D721Med (cell line): ENCODE data around the gene FLNB.

ENCODE experiments used
- DNase-seq: peaks from one replicate; pipeline ENCODE4 v3.0.0; 2011; ENCODE audit warnings: low spot score; ENCODE audit not compliant: insufficient read length
- FAIRE-seq: peaks from 2 replicates; lab custom pipeline; 2011; peaks lifted over from hg19 to GRCh38; lab: Jason Lieb, UNC
- TF ChIP-seq, protein P1 (sequence below): IDR thresholded peaks from 2 replicates; pipeline ENCODE4 v1.5.1; 2012; ENCODE audit warnings: mild to moderate bottlenecking, control low read depth; ENCODE audit not compliant: insufficient read depth; ENCODE audit errors: missing control alignments

The FLNB gene

GRCh38 chr3:57972531-57973111 is 35.6 kb upstream of the FLNB start:
- FAIRE-seq (no peak), DNase-seq (no peak)
- TF ChIP-seq, protein P1, sequence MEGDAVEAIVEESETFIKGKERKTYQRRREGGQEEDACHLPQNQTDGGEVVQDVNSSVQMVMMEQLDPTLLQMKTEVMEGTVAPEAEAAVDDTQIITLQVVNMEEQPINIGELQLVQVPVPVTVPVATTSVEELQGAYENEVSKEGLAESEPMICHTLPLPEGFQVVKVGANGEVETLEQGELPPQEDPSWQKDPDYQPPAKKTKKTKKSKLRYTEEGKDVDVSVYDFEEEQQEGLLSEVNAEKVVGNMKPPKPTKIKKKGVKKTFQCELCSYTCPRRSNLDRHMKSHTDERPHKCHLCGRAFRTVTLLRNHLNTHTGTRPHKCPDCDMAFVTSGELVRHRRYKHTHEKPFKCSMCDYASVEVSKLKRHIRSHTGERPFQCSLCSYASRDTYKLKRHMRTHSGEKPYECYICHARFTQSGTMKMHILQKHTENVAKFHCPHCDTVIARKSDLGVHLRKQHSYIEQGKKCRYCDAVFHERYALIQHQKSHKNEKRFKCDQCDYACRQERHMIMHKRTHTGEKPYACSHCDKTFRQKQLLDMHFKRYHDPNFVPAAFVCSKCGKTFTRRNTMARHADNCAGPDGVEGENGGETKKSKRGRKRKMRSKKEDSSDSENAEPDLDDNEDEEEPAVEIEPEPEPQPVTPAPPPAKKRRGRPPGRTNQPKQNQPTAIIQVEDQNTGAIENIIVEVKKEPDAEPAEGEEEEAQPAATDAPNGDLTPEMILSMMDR = no peak

DNA sequence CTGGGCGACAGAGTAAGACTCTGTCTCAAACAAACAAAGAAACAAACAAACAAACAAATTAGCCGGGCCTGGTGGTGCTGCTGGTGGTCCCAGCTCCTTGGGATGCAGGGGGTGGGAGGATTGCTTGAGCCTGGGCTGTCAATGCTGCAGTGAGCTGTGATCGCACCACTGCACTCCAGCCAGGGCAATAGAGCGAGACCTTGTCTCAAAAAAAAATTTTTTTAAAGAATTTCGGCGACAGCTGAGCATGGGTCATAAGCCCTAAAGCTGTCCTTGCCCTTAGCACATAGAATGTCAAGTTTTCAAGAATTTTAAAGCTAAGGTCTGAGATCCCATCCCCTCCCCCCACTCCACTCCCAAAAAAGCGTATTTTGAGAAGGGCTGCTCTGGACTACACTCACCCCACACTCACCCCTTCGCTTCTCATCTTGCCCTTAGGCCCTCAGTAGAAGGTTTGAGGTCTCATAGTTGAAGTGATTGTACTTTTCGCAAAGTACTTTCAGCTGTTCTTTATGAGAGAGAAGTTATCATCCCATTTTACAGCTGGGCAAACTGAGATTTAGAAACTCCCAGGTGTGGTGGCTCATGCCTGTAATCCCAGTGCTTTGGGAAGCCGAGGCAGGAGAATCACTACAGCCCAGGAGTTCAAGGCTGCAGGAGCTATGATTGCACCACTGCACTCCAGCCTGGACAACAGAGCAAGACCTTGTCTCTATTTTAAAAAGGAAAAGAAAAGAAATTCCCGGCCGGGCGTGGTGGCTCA is 34.3 kb upstream of the FLNB start:
- TF ChIP-seq, protein P1 = no peak
- FAIRE-seq (no peak), DNase-seq (no peak)

DNA sequence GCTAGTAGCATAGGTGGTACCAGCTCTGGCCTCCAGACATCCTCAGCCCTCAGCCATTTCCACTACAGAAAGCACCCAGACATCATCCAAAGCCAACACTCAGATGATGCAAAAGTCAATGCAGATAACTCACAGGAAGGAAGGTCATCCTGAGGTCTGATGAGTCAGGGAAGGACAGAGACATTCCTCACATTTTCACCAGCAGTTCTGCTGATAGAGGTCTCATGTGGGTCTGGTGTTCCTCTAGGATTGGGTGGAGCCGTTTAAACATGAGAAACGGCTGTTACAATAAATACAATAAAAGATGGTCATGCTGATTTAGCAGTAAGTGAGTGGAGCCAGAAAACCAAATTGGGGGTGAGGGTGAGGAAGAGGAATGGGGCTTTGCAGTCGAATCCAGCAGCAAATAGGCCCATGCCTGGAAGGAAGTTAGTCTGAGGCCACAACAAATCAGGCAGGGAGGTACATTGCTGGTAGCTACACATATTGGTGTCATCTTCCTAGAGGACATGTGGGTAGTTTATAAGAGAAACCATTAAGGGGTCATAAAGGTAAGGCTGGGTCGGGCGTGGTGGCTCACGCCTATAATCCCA is 33.3 kb upstream of the FLNB start:
- TF ChIP-seq, protein P1 = no peak
- FAIRE-seq (no peak), DNase-seq (no peak)

- TF ChIP-seq, protein P1 = no peak
- FAIRE-seq (no peak), DNase-seq (no peak)
These were observed 30.4 kb upstream of the FLNB start for GRCh38 chr3:57977818-57978235.

- FAIRE-seq (no peak), DNase-seq (no peak)
- TF ChIP-seq, protein P1 = no peak
These were observed 29.9 kb upstream of the FLNB start for GRCh38 chr3:57978316-57978715.

GRCh38 chr3:57980416-57980815 is 27.8 kb upstream of the FLNB start:
- TF ChIP-seq, protein P1 = no peak
- no peak for FAIRE-seq
- DNase-seq = no peak

GRCh38 chr3:57981483-57982087 is 26.6 kb upstream of the FLNB start:
- TF ChIP-seq, protein P1 = no peak
- no peak for FAIRE-seq

More at GRCh38 chr3:57981483-57982087, 26.6 kb upstream of the FLNB start:
- no peak for DNase-seq
